ENCODE measurements around the gene PLXNA3.

Gene PLXNA3

DNA sequence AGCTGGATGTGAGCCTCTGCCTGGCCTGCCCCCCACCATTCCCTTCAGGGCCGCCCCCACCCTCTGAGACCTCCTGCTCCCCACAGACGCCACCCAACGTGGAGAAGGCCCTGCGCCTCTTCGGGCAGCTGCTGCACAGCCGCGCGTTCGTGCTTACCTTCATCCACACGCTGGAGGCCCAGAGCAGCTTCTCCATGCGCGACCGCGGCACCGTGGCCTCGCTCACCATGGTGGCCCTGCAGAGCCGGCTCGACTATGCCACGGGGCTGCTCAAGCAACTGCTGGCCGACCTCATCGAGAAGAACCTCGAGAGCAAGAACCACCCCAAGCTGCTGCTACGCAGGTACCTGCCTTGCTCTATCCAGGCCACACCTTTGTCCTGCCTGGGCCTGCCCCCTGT is 10.1 kb downstream of the PLXNA3 start:
- TF ChIP-seq, protein P1, sequence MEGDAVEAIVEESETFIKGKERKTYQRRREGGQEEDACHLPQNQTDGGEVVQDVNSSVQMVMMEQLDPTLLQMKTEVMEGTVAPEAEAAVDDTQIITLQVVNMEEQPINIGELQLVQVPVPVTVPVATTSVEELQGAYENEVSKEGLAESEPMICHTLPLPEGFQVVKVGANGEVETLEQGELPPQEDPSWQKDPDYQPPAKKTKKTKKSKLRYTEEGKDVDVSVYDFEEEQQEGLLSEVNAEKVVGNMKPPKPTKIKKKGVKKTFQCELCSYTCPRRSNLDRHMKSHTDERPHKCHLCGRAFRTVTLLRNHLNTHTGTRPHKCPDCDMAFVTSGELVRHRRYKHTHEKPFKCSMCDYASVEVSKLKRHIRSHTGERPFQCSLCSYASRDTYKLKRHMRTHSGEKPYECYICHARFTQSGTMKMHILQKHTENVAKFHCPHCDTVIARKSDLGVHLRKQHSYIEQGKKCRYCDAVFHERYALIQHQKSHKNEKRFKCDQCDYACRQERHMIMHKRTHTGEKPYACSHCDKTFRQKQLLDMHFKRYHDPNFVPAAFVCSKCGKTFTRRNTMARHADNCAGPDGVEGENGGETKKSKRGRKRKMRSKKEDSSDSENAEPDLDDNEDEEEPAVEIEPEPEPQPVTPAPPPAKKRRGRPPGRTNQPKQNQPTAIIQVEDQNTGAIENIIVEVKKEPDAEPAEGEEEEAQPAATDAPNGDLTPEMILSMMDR (IDR thresholded peaks at IDR 0.05; ENCODE audit: extremely low read depth, missing control alignments), result no peak
- DNase-seq (ENCODE audit: low spot score), result no peak

DNA sequence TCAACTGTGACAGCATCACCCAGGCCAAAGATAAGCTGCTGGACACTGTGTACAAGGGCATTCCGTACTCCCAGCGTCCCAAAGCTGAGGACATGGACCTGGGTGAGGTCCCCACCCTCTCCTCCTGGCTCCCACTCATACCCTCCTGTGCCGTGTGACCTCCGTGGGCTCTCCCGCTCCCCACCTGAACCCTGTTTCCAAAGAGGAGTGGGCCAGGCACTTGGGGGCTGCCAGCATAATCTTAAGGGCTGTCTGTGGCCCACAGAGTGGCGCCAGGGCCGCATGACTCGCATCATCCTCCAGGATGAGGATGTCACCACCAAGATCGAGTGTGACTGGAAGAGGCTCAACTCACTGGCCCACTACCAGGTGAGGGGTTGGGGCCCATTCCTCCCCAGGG is 11.0 kb downstream of the PLXNA3 start:
- TF ChIP-seq, protein P1 (IDR thresholded peaks at IDR 0.05; ENCODE audit: extremely low read depth, missing control alignments), result no peak
- DNase-seq (ENCODE audit: low spot score), result no peak

DNA sequence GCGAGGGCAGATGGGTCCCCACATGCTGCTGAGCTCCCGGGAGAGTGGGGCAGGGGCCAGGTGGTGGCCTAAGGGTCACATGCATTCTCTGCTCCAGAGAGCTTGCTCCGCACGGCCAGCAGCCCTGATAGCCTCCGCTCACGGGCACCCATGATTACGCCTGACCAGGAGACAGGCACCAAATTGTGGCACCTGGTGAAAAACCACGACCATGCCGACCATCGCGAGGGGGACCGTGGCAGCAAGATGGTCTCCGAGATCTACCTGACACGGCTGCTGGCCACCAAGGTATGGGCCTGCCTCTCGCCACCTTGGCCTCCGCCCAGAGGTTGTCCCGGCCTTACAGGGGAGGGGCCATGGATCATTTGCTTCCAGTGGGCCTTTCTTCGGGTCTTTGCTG is 11.8 kb downstream of the PLXNA3 start:
- TF ChIP-seq, protein P1 (IDR thresholded peaks at IDR 0.05; ENCODE audit: extremely low read depth, missing control alignments), result no peak

DNA sequence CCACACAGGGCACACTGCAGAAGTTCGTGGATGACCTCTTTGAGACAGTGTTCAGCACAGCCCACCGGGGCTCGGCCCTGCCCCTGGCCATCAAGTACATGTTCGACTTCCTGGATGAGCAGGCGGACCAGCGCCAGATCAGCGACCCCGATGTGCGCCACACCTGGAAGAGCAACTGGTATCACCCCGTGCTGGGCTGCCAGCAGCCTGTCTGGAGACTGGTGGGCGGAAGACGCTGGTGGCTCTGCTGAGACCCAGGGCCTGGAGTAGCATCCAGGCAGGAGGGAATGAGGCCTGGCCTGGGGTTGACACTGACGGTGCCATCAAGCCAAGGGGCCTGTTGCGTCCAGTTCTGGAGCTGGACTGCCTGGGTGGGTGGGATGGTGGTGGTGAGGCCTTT is 12.4 kb downstream of the PLXNA3 start:
- no peak for DNase-seq (ENCODE audit: low spot score)
- TF ChIP-seq, protein P1 (IDR thresholded peaks at IDR 0.05; ENCODE audit: extremely low read depth, missing control alignments), result no peak

More for the DNA sequence above, 11.8 kb downstream of the PLXNA3 start:
- DNase-seq (ENCODE audit: low spot score), result no peak

DNA sequence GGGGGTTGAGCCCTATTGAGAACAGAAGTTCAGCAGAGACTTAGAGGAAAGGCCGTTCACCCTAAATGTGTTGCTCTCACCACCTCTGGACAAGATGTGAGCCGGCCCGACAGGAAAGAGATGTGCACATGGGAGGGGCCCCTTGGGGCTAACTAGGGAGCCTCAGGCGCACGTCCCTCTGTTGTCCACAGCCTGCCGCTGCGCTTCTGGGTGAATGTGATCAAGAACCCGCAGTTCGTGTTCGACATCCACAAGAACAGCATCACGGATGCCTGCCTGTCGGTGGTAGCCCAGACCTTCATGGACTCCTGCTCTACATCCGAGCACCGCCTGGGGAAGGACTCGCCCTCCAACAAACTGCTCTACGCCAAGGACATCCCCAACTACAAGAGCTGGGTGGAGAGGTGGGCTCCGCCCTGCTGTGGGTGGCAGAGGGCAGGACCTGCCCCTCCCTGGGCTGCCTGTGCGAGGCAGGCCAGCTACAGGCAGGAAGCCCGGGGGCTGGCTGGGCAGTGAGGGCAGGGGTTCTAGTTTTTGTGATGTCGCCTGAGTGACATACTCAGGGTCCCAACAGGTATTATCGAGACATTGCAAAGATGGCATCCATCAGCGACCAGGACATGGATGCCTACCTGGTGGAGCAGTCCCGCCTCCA is 13.0 kb downstream of the PLXNA3 start:
- DNase-seq (ENCODE audit: low spot score), result no peak
- TF ChIP-seq, protein P1 (IDR thresholded peaks at IDR 0.05; ENCODE audit: extremely low read depth, missing control alignments), result no peak

DNA sequence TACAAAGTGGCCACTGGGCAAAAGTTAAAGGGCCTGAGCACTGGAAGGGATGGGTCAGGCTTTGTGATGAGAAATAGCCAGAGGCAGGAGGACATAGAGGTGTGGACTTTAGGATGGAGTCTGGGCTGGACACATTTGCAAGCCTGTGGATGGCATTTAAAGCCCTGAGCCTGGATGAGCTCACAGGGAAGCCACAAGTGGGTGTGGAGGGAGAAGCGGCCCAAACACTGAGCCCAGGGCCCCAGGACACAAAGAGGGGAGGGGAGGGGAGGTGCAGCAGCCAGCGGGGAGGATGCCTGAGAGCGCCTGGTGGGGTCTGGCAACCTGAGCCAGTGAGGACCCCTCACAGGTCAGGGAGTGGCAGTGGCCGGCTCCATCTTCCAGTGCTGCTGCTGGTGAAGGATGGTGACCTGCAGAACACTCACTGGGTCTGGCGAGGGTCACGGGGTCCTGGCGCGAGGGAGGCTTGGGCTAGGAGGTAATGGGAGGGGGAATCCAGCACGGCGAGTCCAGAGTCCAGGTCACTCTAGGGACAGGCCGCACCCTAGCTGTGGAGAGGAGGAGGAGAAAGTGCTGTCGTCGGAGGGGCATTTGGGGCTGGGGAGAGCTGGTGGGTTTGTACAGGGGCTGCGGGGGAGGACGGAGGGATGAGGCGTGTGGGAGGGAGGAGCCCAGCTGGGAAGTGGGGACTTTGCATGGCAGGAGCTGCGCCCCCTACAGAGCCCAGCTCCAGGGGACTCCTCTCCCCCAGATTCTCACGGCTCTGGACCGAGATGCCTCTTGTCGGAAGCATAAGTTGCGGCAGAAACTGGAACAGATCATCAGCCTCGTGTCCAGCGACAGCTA is 14.0 kb downstream of the PLXNA3 start:
- TF ChIP-seq, protein P1 (IDR thresholded peaks at IDR 0.05; ENCODE audit: extremely low read depth, missing control alignments), result no peak
- DNase-seq (ENCODE audit: low spot score), result no peak

Measured in GM20000 (cell line).